Dendritic cell treated with granulocyte-macrophage colony-stimulating factor and Interleukin-4, amounts not matched to agents 40 ng/mL and 50 ng/mL, for 4 days (primary cell): ENCODE measurements around the gene ITGA7.

Experiments used
- H3K27ac Mint-ChIP-seq: one replicate; pipeline ENCODE4 v1.8.0; 2022; ENCODE audit warnings: mild to moderate bottlenecking, mixed read lengths
- H3K27me3 Mint-ChIP-seq: one replicate; pipeline ENCODE4 v1.8.0; 2022; ENCODE audit warnings: mild to moderate bottlenecking, mixed read lengths
- H3K36me3 Mint-ChIP-seq: one replicate; pipeline ENCODE4 v1.8.0; 2022; ENCODE audit warnings: low read depth, mixed read lengths
- H3K4me1 Mint-ChIP-seq: one replicate; pipeline ENCODE4 v1.8.0; 2022; ENCODE audit warnings: low read depth, mixed read lengths
- H3K4me3 Mint-ChIP-seq: one replicate; pipeline ENCODE4 v1.8.0; 2022; ENCODE audit warnings: mild to moderate bottlenecking, moderate library complexity, mixed read lengths
- H3K9me3 Mint-ChIP-seq: one replicate; pipeline ENCODE4 v1.8.0; 2022; ENCODE audit warnings: mixed read lengths
- intact Hi-C: fragments of 100-400 bp; cut with micrococcal nuclease; formaldehyde crosslinking; loops from one replicate; pipeline ENCODE4 v1.15.0; 2022

Gene ITGA7

GRCh38 chr12:55704824-55705718 is 2.6 kb downstream of the ITGA7 start:
- Mint-ChIP-seq H3K9me3 (no peaks in the 10 kb centered on the region), H3K4me3 (no peak overlapping the region), H3K4me1 (peaks cover 36% of the 10 kb centered on the region), H3K27ac (no peak overlapping the region), H3K27me3 (peaks cover 65% of the 10 kb centered on the region), H3K36me3 (no peaks in the 10 kb centered on the region)
- intact Hi-C loops = no loop called here

- H3K4me3 Mint-ChIP-seq = no peak overlapping the region
- H3K27me3 Mint-ChIP-seq = peaks cover 58% of the 10 kb centered on the region
- no peaks in the 10 kb centered on the region for H3K9me3 Mint-ChIP-seq
- H3K36me3 Mint-ChIP-seq = no peaks in the 10 kb centered on the region
- no peak overlapping the region for H3K27ac Mint-ChIP-seq
- intact Hi-C loops = no loop called here
- H3K4me1 Mint-ChIP-seq = peaks cover 27% of the 10 kb centered on the region
Observed at GRCh38 chr12:55703901-55704761, 3.6 kb downstream of the ITGA7 start.

GRCh38 chr12:55703288-55703687 is 4.4 kb downstream of the ITGA7 start:
- intact Hi-C loops = no loop called here
- Mint-ChIP-seq H3K9me3 (no peaks in the 10 kb centered on the region), H3K4me1 (peaks cover 18% of the 10 kb centered on the region), H3K4me3 (no peak overlapping the region), H3K27ac (no peak overlapping the region), H3K27me3 (peaks cover 51% of the 10 kb centered on the region), H3K36me3 (no peaks in the 10 kb centered on the region)

GRCh38 chr12:55702861-55703260 is 4.8 kb downstream of the ITGA7 start:
- Mint-ChIP-seq H3K27me3 (peaks cover 47% of the 10 kb centered on the region), H3K9me3 (no peaks in the 10 kb centered on the region), H3K27ac (no peak overlapping the region), H3K36me3 (no peaks in the 10 kb centered on the region), H3K4me3 (no peak overlapping the region), H3K4me1 (peaks cover 14% of the 10 kb centered on the region)
- intact Hi-C loops = no loop called here

- Mint-ChIP-seq H3K27ac (no peak overlapping the region), H3K4me1 (no peaks in the 10 kb centered on the region)
Observed at GRCh38 chr12:55700255-55701018, 7.3 kb downstream of the ITGA7 start.

DNA sequence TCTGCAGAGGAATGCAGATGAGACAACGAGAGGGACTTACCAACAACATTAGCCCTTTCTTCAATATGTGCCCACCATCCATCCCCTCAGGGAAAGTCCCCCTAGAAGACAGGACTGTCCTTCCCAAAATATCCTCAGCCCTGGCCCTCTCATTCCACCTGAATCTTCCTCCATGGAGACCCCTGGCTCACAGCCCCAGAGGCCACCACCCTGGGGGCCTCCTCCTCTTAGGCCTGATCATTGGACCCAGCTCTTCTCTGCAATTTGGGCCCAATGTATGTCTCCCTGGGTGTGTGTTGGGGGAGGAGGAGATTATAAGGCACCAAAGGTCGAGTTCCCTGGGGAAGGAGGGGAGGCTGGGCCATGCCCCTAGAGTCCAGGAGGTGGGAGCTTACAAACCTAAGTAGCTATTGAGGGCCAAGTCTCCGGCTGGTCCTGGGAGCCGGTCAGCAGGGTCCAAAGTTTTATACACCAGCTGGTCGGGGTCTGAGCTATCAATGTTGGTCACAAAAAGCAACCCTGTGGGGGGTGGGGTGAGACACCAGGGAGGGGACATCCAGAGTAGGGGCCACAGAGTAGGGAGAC is 8.1 kb downstream of the ITGA7 start:
- H3K4me1 Mint-ChIP-seq = no peaks in the 10 kb centered on the region
- no peak overlapping the region for H3K27ac Mint-ChIP-seq
- H3K9me3 Mint-ChIP-seq = no peaks in the 10 kb centered on the region
- intact Hi-C loops = no loop called here
- no peak overlapping the region for H3K4me3 Mint-ChIP-seq
- peaks cover 30% of the 10 kb centered on the region for H3K27me3 Mint-ChIP-seq
- no peaks in the 10 kb centered on the region for H3K36me3 Mint-ChIP-seq

More at GRCh38 chr12:55700255-55701018, 7.3 kb downstream of the ITGA7 start:
- Mint-ChIP-seq H3K27me3 (peaks cover 37% of the 10 kb centered on the region), H3K36me3 (no peaks in the 10 kb centered on the region), H3K4me3 (no peak overlapping the region), H3K9me3 (no peaks in the 10 kb centered on the region)
- intact Hi-C loops = no loop called here

DNA sequence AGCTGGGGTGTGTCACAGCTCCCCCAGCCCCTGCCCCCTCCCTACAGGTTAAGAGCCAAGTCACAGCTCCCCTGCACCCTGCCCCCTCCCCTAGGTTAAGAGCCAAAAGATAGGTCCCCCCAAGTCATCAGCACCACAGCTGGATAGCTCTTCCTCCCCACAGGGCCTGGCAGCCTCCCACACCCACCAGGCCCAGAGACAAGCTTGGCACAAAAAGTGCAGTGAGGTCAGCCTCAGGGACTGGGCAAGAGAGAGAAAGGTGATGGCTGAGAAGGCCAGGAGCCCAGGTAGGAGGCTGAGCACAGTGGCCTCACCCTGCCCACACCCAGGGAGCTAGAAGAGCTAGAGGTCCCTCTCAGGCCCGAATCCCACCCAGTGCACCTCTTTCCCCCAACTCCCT is 8.7 kb downstream of the ITGA7 start:
- Mint-ChIP-seq H3K9me3 (no peaks in the 10 kb centered on the region), H3K27me3 (peaks cover 28% of the 10 kb centered on the region), H3K27ac (no peak overlapping the region), H3K36me3 (no peaks in the 10 kb centered on the region), H3K4me3 (no peak overlapping the region), H3K4me1 (no peaks in the 10 kb centered on the region)
- intact Hi-C loops = no loop called here

DNA sequence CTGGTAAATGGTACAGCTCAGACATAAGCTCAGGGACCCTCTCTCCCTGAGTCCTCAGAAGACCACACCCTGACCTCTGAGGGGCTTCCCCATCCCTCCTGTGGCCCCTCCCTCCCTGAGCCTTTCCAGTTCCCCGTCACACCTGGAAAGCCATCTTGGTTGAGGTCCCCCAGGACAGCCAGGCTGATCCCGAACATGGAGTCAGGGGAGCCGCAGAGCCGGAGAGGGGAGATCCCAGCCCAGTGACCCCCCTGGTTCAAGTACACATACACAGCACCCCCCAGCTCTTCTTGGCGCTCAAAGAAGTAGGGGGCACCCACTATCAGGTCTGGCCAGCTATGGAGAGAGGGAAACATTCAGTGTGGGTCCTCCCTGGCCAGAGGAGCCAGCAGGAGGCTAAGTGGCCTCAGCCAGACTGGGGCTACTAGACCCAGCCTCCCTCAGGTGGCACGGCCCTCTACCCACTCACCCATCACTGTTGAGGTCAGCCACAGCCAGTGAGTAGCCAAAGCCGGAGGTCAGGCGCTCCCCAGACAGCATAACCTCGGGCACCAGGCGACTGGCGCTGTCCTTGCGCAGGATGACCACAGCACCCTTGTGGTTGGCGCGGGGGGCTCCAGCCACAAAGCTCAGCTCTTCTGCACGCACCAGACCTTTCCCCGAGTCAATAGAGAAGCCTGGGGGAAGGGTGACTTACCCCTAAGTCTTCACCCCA is 9.3 kb downstream of the ITGA7 start:
- Mint-ChIP-seq H3K36me3 (no peaks in the 10 kb centered on the region), H3K9me3 (no peaks in the 10 kb centered on the region), H3K27me3 (peaks cover 22% of the 10 kb centered on the region), H3K4me3 (no peak overlapping the region), H3K27ac (no peak overlapping the region), H3K4me1 (no peaks in the 10 kb centered on the region)
- intact Hi-C loops = no loop called here

GRCh38 chr12:55697686-55698085 is 10.0 kb downstream of the ITGA7 start:
- H3K4me1 Mint-ChIP-seq = no peaks in the 10 kb centered on the region
- H3K9me3 Mint-ChIP-seq = no peaks in the 10 kb centered on the region
- intact Hi-C loops = no loop called here
- H3K4me3 Mint-ChIP-seq = no peak overlapping the region
- H3K36me3 Mint-ChIP-seq = no peaks in the 10 kb centered on the region
- H3K27ac Mint-ChIP-seq = no peak overlapping the region
- peaks cover 17% of the 10 kb centered on the region for H3K27me3 Mint-ChIP-seq

DNA sequence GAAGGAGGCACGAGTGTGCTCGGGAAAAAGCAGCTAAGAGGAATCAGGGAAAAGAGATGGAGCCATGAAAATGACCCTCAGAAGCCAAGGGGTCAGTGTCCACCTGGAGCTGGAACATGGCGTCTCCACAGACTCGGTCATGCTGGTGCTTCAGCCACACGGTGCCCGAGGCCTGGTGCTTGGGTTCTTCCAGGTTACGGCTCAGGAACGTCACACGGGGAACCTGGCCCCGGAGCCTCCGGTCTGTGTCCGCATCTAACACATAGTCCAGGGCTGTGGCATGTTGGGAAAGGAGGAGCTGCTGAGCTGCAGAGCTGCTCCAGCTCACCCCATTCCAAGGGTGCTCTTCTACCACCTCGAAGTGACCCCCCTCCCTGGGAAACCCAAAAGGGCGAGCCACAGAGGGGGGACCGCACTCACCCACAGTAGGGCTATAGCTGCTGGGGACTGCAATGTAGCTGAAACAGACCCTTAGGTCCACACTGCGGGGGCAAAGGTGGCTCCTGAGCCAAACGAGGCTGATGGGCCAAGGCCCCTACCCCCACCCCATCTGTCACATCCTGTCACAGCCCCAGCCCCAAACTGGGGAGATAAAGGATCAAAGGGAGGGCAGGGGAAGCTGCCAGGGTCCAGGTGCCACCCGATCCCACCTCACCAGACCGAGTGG is 10.8 kb downstream of the ITGA7 start:
- Mint-ChIP-seq H3K4me1 (no peaks in the 10 kb centered on the region), H3K27ac (no peak overlapping the region), H3K27me3 (peaks cover 17% of the 10 kb centered on the region), H3K36me3 (no peaks in the 10 kb centered on the region), H3K4me3 (no peak overlapping the region), H3K9me3 (no peaks in the 10 kb centered on the region)
- intact Hi-C loops = no loop called here

DNA sequence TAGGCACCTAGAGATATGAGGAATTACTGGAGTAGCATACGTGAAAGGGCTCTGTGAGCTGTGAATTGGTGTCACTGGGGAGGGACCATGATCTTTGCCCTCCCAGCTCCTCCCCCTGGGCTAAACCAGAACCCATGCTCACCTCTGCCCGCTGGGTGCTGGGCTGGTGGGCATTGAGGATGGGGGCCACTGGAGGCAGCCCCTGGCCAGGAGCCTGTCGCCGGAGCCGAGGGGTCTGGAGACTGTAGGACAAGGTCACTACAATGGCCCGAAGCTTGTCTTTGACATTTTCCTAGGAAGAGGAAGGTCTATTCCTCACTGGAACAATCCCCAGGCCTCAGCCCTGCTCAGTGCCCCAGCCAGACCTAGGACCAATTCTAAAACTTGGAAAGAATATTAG is 11.6 kb downstream of the ITGA7 start:
- Mint-ChIP-seq H3K36me3 (no peaks in the 10 kb centered on the region), H3K27me3 (peaks cover 13% of the 10 kb centered on the region), H3K4me3 (no peak overlapping the region), H3K9me3 (no peaks in the 10 kb centered on the region), H3K27ac (no peak overlapping the region), H3K4me1 (no peaks in the 10 kb centered on the region)
- intact Hi-C loops = no loop called here

DNA sequence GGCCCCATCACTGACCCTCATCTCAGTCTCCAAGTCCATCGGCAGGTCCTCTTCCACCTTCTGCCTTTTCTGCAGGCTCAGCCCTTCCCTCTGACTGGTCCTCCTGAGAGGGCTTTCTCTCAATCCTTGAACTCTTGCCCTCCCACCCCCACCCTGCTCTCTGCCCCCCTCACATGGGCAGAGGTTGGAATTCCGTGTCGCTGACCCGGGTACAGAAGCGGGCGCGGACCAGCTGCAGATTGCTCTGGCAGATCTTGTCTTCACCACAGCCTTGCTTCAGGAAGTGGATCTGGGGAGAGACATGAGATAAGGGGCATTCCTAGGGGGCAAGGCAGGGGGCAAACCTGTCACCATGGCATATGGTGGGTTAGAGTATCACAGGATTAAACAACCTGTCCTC is 12.4 kb downstream of the ITGA7 start:
- Mint-ChIP-seq H3K36me3 (no peaks in the 10 kb centered on the region), H3K27me3 (peaks cover 13% of the 10 kb centered on the region), H3K4me1 (no peaks in the 10 kb centered on the region), H3K9me3 (no peaks in the 10 kb centered on the region), H3K27ac (no peak overlapping the region), H3K4me3 (no peak overlapping the region)
- intact Hi-C loops = no loop called here

DNA sequence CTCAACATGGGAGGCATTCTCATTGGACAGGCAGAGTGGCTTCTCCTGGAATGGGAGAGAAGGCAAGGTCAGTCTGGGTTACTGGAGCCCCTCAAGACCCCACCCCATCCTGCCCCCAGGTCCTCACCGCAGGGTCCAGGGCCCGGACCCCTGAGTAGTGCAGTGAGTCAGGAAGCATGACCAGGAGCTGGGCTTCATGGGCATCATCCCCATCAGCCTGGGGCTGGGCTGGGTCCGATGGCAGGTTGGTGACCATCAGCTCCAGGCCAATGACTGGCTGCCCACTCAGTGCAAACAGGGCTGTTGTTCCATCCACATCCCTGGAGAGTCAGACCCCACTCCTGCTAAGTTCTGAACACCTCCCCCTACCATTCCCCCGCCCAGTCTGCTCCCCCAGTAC is 13.1 kb downstream of the ITGA7 start:
- H3K4me3 Mint-ChIP-seq = no peak overlapping the region
- no peak overlapping the region for H3K27ac Mint-ChIP-seq
- H3K27me3 Mint-ChIP-seq = peaks cover 11% of the 10 kb centered on the region
- no peaks in the 10 kb centered on the region for H3K4me1 Mint-ChIP-seq
- H3K36me3 Mint-ChIP-seq = no peaks in the 10 kb centered on the region
- intact Hi-C loops = no loop called here
- H3K9me3 Mint-ChIP-seq = no peaks in the 10 kb centered on the region
